GM12878 (cell line): Measurements from ENCODE around the gene FOXB2. TPM values are rescaled to one million over a fixed set of nuclear protein-coding genes. Genes with fewer than 3 reads are reported as not detected.

Experiments used
- ATAC-seq: fragments of 200-7000 bp; cut with Tn5 transposase; 3 replicates; pipeline ENCODE4 v1.9.1; 2020; ENCODE audit warnings: mild to moderate bottlenecking, moderate library complexity
- BruUV-seq: library from RNA; stranded (reverse); fragments of 400-500 nt; replicated peaks from 2 replicates; lab custom pipeline; 2021; lab: Mats Ljungman, UMichigan
- CTCF ChIA-PET: fragments of 300-600 bp; sonication (Branson Sonifier 250); formaldehyde crosslinking; extraction: SDS; loops from one replicate; lab custom pipeline; 2021; ENCODE audit warnings: inconsistent platforms; lab: Yijun Ruan, JAX
- POLR2A ChIA-PET: fragments of 350-600 bp; formaldehyde crosslinking; extraction: SDS; loops from one replicate; lab custom pipeline; 2021; ENCODE audit warnings: inconsistent platforms; lab: Charles Lee
- RAD21 ChIA-PET: fragments of 300-600 bp; sonication (Branson Sonifier 250); formaldehyde crosslinking; loops from one replicate; lab custom pipeline; 2023; ENCODE audit warnings: antibody characterized with exemption; ENCODE audit not compliant: unreplicated experiment; lab: Charles Lee
- SMC1A ChIA-PET: fragments of 300-600 bp; sonication (Branson Sonifier 250); formaldehyde crosslinking; loops from one replicate; lab custom pipeline; 2023; ENCODE audit not compliant: unreplicated experiment, uncharacterized antibody; lab: Charles Lee
- DNase-seq: peaks from one replicate; pipeline ENCODE4 v3.0.0-alpha.2; 2011; ENCODE audit warnings: low read depth, low spot score
- FAIRE-seq: peaks from 3 replicates; lab custom pipeline; 2011; peaks lifted over from hg19 to GRCh38; lab: Jason Lieb, UNC
- H2AFZ ChIP-seq: 2 replicates; pipeline ENCODE4 v1.6.0; 2011; ENCODE audit warnings: low read depth, low read length, control low read depth; ENCODE audit not compliant: control insufficient read depth
- H3K27ac ChIP-seq: 2 replicates; pipeline ENCODE4 v1.5.1; 2011; ENCODE audit warnings: control low read depth; ENCODE audit not compliant: control insufficient read depth, insufficient read depth
- H3K27me3 ChIP-seq, 2 experiments: replicated peaks in 1 of 2; 2 replicates each; pipeline versions ENCODE4 v1.6.0 to v1.6.1; 2011; ENCODE audit warnings: low read length in 1 of 2; ENCODE audit not compliant: control insufficient read depth in 2 of 2, insufficient read depth in 2 of 2
- H3K36me3 ChIP-seq, 2 experiments: 2 replicates each; pipeline ENCODE4 v1.5.1; 2011; ENCODE audit warnings: low read length in 1 of 2; ENCODE audit not compliant: control insufficient read depth in 2 of 2, insufficient read depth in 2 of 2
- H3K4me1 ChIP-seq: 2 replicates; pipeline ENCODE4 v1.6.1; 2011; ENCODE audit warnings: mild to moderate bottlenecking, low read length, moderate library complexity, mixed read lengths; ENCODE audit not compliant: control insufficient read depth, insufficient read depth
- H3K4me2 ChIP-seq: 2 replicates; pipeline ENCODE4 v1.6.0; 2011; ENCODE audit warnings: control low read depth; ENCODE audit not compliant: control insufficient read depth, insufficient read depth
- H3K4me3 ChIP-seq: fragments of 200-600 bp; sonication (generic); 2 replicates; pipeline ENCODE4 v1.5.1; 2016
- H3K79me2 ChIP-seq: 2 replicates; pipeline ENCODE4 v1.6.0; 2011; ENCODE audit warnings: low read length; ENCODE audit not compliant: control insufficient read depth, insufficient read depth
- H3K9ac ChIP-seq: 2 replicates; pipeline ENCODE4 v1.8.0; 2011; ENCODE audit warnings: low read length, control low read depth, mixed read lengths; ENCODE audit not compliant: control insufficient read depth, insufficient read depth
- H3K9me3 ChIP-seq: replicated peaks from 3 replicates; pipeline ENCODE4 v1.5.1; 2011; ENCODE audit warnings: mild to moderate bottlenecking, low read length; ENCODE audit not compliant: control insufficient read depth, insufficient read depth
- H4K20me1 ChIP-seq: 2 replicates; pipeline ENCODE4 v1.6.0; 2011; ENCODE audit not compliant: control insufficient read depth, insufficient read depth
- CUX1 ChIP-seq: IDR thresholded peaks from 2 replicates; pipeline ENCODE4 v1.6.1; 2012; ENCODE audit warnings: improper control_type of control experiment, low read depth, low read length; ENCODE audit not compliant: insufficient replicate concordance
- HDAC2 ChIP-seq: fragments of 200-600 bp; sonication (generic); IDR thresholded peaks from 2 replicates; pipeline ENCODE4 v1.6.1; 2017
- SREBF2 ChIP-seq: IDR thresholded peaks from 2 replicates; pipeline ENCODE4 v1.6.1; 2012; ENCODE audit warnings: mild to moderate bottlenecking, low read length
- STAT1 ChIP-seq: fragments of 450-650 bp; conservative IDR thresholded peaks from 2 replicates; pipeline ENCODE4 v1.6.1; 2014; ENCODE audit warnings: antibody characterized with exemption, mild to moderate bottlenecking
- SUZ12 ChIP-seq: fragments of 200-600 bp; sonication (generic); IDR thresholded peaks from one replicate; pipeline ENCODE4 v1.6.1; 2018; ENCODE audit warnings: antibody characterized with exemption, mild to moderate bottlenecking; ENCODE audit not compliant: unreplicated experiment
- WGBS: methylation state at CpG from one replicate; pipeline ENCODE4 v1.1.6; 2016; ENCODE audit warnings: low lambda C conversion rate; ENCODE audit not compliant: insufficient replicate concordance, insufficient coverage; ENCODE audit errors: missing lambda C conversion rate; 5-methylcytosine and 5-hydroxymethylcytosine counted together
- in situ Hi-C: fragments of 300-500 bp; cut with MboI; formaldehyde crosslinking; loops from 9 replicates; pipeline ENCODE4 v1.14.3; 2018; ENCODE audit warnings: mixed read lengths
- intact Hi-C: fragments of 100-400 bp; cut with micrococcal nuclease; formaldehyde crosslinking; loops from one replicate; pipeline ENCODE4 v1.14.2; 2022; ENCODE audit not compliant: unreplicated experiment
- polyA plus RNA-seq, 11 experiments: library from polyadenylated mRNA; depleted of rRNA in 4 of 11; unstranded in 6 of 11; stranded (reverse) in 5 of 11; fragments of >200 nt; fragmentation: Nextera tagmentation in 4 of 11; fragmentation: Illumina TruSeq in 1 of 11; extraction: Ambion mirVana in 4 of 11; extraction: Trizol in 1 of 11; gene quantifications; 1 replicate in 1 of 11; 2 replicates in 10 of 11; pipeline versions ENCODE4 v1.2.1 to v1.2.3, GENCODE V29; 2011 to 2016; ENCODE audit warnings: inconsistent platforms in 2 of 11, missing spikeins in 2 of 11, low read depth in 1 of 11
- total RNA-seq, 4 experiments: library from RNA; depleted of rRNA in 3 of 4; stranded (reverse); fragments of >200 nt in 3 of 4; fragmentation: Illumina TruSeq in 1 of 4; extraction: Trizol in 1 of 4; gene quantifications; 2 replicates each; pipeline versions ENCODE4 v1.2.1 to v1.2.3, GENCODE V29; 2013 to 2021
- TF ChIP-seq, protein P1 (sequence below): IDR thresholded peaks from 2 replicates; pipeline ENCODE4 v1.6.1; 2012; ENCODE audit warnings: mild to moderate bottlenecking, low read depth, low read length

The FOXB2 gene
- total and polyA plus RNA-seq, 10 of the 15 experiments (the other 5 are each of a cell fraction or from before 2014, with no cell fraction given), result not detected

DNA sequence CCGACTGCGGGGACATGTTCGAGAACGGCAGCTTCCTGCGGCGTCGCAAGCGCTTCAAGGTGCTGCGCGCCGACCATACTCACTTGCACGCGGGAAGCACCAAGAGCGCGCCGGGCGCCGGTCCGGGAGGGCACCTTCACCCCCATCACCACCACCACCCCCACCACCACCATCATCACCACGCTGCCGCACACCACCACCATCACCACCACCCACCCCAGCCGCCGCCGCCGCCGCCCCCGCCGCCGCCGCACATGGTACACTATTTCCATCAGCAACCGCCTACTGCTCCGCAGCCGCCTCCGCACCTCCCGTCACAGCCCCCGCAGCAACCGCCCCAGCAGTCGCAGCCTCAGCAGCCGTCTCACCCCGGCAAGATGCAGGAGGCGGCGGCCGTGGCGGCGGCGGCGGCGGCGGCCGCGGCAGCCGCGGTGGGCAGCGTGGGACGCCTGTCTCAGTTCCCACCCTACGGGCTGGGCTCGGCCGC is 514 bp downstream of the FOXB2 start (continued):
- TF ChIP-seq CUX1, result no peak

DNA sequence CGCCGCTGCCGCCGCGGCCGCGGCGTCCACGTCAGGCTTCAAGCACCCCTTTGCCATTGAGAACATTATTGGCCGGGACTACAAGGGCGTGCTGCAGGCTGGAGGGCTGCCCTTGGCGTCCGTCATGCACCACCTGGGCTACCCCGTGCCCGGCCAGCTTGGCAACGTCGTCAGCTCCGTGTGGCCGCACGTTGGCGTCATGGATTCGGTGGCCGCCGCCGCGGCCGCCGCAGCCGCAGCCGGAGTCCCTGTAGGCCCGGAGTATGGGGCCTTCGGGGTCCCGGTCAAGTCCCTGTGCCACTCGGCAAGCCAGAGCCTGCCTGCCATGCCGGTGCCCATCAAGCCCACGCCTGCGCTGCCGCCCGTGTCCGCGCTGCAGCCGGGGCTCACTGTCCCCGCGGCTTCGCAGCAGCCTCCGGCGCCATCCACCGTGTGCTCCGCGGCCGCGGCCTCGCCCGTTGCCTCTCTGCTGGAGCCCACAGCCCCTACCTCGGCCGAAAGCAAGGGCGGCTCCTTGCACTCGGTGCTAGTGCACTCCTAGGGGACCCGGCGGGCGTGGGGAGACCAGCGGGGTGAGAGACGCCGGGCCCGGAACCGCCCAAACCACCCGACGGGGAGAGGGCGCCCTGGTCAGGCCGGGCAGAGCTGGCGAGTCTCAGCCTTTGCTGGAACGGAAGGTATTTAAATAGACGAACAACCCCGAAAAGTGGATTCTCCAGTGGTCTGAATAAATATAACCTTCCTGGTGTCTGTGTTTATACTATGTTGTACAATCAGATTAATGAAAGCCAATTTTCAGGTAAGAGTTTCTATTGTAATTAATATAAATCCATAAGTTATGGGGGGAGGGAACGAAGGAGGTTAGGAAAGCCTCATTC is 1.2 kb downstream of the FOXB2 start:
- H3K79me2 ChIP-seq, result no peaks in the 10 kb centered on the region
- in situ Hi-C loops (no loop called here), intact Hi-C loops (loop anchor here (10.0 kb wide), 1 partner anchor 134 kb away; no protein-coding TSS in a partner anchor)
- TF ChIP-seq SREBF2, result no peak
- TF ChIP-seq, protein P1, sequence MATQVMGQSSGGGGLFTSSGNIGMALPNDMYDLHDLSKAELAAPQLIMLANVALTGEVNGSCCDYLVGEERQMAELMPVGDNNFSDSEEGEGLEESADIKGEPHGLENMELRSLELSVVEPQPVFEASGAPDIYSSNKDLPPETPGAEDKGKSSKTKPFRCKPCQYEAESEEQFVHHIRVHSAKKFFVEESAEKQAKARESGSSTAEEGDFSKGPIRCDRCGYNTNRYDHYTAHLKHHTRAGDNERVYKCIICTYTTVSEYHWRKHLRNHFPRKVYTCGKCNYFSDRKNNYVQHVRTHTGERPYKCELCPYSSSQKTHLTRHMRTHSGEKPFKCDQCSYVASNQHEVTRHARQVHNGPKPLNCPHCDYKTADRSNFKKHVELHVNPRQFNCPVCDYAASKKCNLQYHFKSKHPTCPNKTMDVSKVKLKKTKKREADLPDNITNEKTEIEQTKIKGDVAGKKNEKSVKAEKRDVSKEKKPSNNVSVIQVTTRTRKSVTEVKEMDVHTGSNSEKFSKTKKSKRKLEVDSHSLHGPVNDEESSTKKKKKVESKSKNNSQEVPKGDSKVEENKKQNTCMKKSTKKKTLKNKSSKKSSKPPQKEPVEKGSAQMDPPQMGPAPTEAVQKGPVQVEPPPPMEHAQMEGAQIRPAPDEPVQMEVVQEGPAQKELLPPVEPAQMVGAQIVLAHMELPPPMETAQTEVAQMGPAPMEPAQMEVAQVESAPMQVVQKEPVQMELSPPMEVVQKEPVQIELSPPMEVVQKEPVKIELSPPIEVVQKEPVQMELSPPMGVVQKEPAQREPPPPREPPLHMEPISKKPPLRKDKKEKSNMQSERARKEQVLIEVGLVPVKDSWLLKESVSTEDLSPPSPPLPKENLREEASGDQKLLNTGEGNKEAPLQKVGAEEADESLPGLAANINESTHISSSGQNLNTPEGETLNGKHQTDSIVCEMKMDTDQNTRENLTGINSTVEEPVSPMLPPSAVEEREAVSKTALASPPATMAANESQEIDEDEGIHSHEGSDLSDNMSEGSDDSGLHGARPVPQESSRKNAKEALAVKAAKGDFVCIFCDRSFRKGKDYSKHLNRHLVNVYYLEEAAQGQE, result no peak
- TF ChIP-seq HDAC2, result no peak
- TF ChIP-seq STAT1, result no peak
- TF ChIP-seq SUZ12, result peak; percentile 81
- H3K4me3 ChIP-seq, result no peak overlapping the region
- no peak overlapping the region for H3K27ac ChIP-seq
- ATAC-seq (no peak), FAIRE-seq (no peak), DNase-seq (no peak)
- SMC1A ChIA-PET, result no interaction called here
- POLR2A ChIA-PET, result no interaction called here
- peaks cover 14 to 24% of the 10 kb centered on the region in 2 experiments for H3K27me3 ChIP-seq
- no peak overlapping the region for H2AFZ ChIP-seq
- no peak overlapping the region for H3K9ac ChIP-seq
- no peaks in the 10 kb centered on the region for H3K4me1 ChIP-seq
- RAD21 ChIA-PET, result no interaction called here
- H4K20me1 ChIP-seq, result no peaks in the 10 kb centered on the region; the same call in 1 of the 2 replicates
- CTCF ChIA-PET, result no interaction called here
- H3K36me3 ChIP-seq, result no peaks in the 10 kb centered on the region
- no peak overlapping the region for H3K4me2 ChIP-seq
- no peaks in the 10 kb centered on the region; the same call in 2 of the 3 replicates for H3K9me3 ChIP-seq
- no TSS peak for BruUV-seq
- 26% methylated on average over 53 of the region's 75 CpGs for WGBS
